Measurements from ENCODE around the gene RUBCN.
A peak's percentile ranks its signal among the peaks of the same experiment; 100 is the strongest.
"Not testable (repeated sequence)": the region's sequence is repeated elsewhere in the genome, so short reads cannot be mapped to it uniquely, and the experiment has no call there.

RUBCN gene

DNA sequence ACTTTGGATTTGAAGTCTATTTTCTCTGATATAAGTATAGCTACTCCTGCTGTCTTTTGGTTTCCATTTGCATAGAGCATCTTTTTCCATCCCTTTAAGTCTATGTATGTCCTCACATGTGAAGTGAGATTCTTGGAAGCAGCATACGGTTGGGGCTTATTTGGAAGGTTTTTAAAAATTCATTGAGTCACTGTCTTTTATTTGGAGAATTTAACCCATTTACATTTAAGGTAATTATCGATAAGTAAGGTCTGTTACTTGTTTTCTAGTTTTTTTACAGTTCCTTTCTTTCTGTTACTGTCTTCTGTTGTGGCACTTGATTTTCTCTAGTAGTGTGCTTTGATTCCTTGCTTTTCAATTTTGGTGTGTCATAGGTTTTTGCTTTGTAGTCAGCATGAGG lies 14.0 kb downstream of the RUBCN start:
- Histone ChIP-seq H3K36me3 (replicated peaks) (no peaks in the 10 kb centered on the region), H3K27me3 (ENCODE audit: low read depth) (no peaks in the 10 kb centered on the region), H3K4me3 (no peak overlapping the region), H3K4me1 (no peaks in the 10 kb centered on the region), H3K9me3 (peaks cover 5% of the 10 kb centered on the region; the same call in 1 of the 2 replicates)
- no peak for DNase-seq (ENCODE audit: low spot score in 2 of 2)
- in situ Hi-C loops (cut with MboI; ENCODE audit: low sequenced_read_pairs) = no loop called here

DNA sequence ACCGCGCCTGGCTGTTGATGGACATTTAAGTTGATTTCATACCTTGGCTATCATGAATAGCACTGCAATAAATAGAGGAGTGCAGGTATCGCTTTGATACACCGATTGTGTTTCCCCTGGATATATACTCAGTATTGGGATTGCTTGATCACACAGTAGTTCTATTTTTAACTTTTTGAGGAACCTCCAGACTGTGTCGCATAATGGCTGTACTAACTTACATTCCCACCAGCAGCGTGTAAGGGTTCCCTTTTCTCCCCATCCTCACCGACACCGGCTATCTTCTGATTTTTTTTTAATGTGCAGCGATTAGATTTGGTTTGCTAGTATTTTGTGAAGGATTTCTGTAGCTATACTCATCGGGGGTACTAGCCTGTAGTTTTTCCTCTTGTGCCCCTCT lies 16.0 kb downstream of the RUBCN start:
- Histone ChIP-seq H3K36me3 (replicated peaks) (no peaks in the 10 kb centered on the region), H3K4me1 (no peaks in the 10 kb centered on the region), H3K27me3 (ENCODE audit: low read depth) (no peaks in the 10 kb centered on the region), H3K9me3 (peaks cover 5% of the 10 kb centered on the region; the same call in 1 of the 2 replicates), H3K4me3 (no peak overlapping the region)
- DNase-seq (ENCODE audit: low spot score in 2 of 2) = no peak
- in situ Hi-C loops (cut with MboI; ENCODE audit: low sequenced_read_pairs) = no loop called here

DNA sequence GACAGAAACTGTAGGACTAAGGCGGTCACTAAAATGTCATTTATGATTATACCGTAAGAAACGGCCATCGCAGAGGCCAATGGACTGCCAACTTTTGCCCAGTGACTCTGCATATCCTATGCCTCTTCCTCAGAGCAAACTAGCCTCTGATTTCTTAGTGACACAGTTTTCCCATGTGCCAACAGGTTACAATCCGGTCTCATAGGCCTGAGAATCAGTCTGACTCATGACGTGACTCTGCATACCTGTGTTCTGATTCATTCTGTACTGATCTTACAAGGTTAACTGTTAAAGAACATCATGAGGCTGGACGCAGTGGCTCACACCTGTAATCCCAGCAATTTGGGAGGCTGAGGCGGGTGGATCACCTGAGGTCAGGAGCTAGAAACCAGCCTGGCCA lies 17.8 kb downstream of the RUBCN start:
- Histone ChIP-seq H3K36me3 (replicated peaks) (no peaks in the 10 kb centered on the region), H3K27me3 (ENCODE audit: low read depth) (no peaks in the 10 kb centered on the region), H3K4me1 (no peaks in the 10 kb centered on the region), H3K9me3 (peaks cover 5% of the 10 kb centered on the region; the same call in 1 of the 2 replicates), H3K4me3 (no peak overlapping the region)
- in situ Hi-C loops (cut with MboI; ENCODE audit: low sequenced_read_pairs) = no loop called here
- DNase-seq (ENCODE audit: low spot score in 2 of 2) = no peak

DNA sequence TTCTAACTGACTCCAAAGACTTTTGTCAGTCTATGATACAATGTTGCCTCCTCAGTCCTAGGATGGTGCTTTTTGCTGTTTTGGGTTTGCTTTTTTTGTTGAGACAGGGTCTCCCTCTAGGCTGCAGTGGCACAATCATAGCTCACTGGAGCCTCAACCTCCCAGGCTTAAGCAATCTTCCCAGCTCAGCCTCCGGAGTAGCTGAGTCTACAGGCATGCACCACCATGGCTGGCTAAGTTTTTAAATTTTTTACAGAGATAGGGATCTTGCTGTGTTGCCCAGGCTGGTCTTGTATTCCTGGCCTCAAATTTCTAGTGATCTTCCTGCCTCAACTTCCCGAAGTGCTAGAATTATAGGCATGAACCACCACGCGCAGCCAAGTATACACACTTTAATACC lies 22.5 kb downstream of the RUBCN start:
- Histone ChIP-seq H3K36me3 (replicated peaks) (no peaks in the 10 kb centered on the region), H3K4me1 (peaks cover 4% of the 10 kb centered on the region; the same call in 1 of the 2 replicates), H3K27me3 (ENCODE audit: low read depth) (no peaks in the 10 kb centered on the region), H3K4me3 (no peak overlapping the region), H3K9me3 (peaks cover 2% of the 10 kb centered on the region; the same call in 1 of the 2 replicates)
- in situ Hi-C loops (cut with MboI; ENCODE audit: low sequenced_read_pairs) = no loop called here
- DNase-seq (ENCODE audit: low spot score in 2 of 2) = no peak

DNA sequence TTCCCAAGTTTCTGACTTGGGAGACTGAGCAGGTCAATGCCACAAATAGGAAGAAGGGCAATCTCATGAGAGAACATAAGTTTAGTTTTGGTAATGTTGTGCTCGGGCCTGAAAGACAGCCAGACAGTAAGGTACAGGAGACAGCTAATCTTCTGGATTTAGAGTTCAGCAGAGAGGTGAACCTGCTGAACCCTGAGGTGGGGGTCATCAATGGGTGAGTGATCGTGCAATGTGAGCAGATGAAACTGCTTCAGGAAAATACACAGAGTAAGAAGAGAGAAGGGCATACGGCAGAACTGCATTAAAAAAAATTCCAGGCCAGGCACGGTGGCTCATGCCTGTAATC lies 23.3 kb downstream of the RUBCN start:
- Histone ChIP-seq H3K4me3 (no peak overlapping the region), H3K9me3 (peaks cover 2% of the 10 kb centered on the region; the same call in 1 of the 2 replicates), H3K4me1 (peaks cover 4% of the 10 kb centered on the region; the same call in 1 of the 2 replicates), H3K27me3 (ENCODE audit: low read depth) (no peaks in the 10 kb centered on the region), H3K36me3 (replicated peaks) (no peaks in the 10 kb centered on the region)
- in situ Hi-C loops (cut with MboI; ENCODE audit: low sequenced_read_pairs) = no loop called here
- no peak for DNase-seq (ENCODE audit: low spot score in 2 of 2)

DNA sequence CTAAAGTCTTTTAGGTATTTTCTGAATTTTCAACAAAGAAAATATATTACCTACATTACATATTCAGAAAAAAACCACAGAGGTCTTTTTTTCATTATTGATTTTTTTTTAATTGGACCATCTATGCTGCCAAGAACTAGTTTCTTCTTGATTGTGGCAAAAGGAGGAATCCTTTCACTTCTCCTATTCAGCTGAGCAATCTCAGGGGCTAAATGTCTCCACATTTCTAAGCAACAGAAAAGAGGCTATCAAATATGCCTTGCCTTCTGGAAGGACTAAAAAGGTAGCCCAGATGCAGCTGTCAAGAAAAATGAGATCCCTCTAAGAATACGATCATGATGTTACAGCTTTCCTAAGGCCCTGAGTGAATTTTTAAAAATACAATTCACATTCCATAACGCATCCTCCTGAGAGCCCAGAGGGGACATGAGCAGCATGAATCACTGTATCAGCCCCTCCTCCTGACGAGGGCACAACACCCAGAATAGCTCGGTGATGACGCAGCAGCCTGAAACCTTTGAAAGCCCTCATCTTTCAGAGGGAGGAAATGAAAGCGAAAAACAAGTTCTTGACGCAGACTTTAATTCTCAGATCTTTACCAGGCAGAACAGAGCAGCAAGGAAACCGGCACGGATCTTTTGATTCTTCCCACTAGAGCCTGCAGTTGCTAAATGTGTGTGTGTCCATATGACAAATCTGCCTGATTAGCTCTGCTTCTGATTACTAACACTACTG lies 24.6 kb downstream of the RUBCN start:
- peaks cover 4% of the 10 kb centered on the region; the same call in 1 of the 2 replicates for H3K4me1 ChIP-seq
- peak; percentile 29 to 66 for DNase-seq (ENCODE audit: low spot score in 2 of 2)

DNA sequence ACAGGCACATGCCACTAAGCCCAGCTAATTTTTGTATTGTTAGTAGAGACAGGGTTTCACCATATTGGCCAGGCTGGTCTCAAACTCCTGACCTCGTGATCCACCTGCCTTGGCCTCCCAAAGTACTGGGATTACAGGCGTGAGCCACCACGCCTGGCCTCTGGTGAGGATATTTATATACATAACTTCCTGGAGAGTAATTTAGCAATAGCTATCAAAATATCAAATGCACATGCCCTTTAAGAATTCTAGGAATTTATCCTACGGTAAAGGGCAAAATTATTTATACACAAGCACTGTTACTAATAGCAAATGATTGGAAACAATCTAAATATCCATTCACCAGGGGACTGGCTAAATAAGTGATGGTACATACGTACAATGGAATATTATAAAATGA lies 25.7 kb downstream of the RUBCN start:
- H3K36me3 ChIP-seq (replicated peaks); H3K4me1 ChIP-seq; DNase-seq (ENCODE audit: low spot score in 2 of 2); H3K27me3 ChIP-seq (ENCODE audit: low read depth); H3K4me3 ChIP-seq; H3K9me3 ChIP-seq; in situ Hi-C loops (cut with MboI; ENCODE audit: low sequenced_read_pairs): not testable (repeated sequence)

More for the DNA sequence above, 24.6 kb downstream of the RUBCN start:
- in situ Hi-C loops (cut with MboI; ENCODE audit: low sequenced_read_pairs) = no loop called here
- no peak overlapping the region for H3K4me3 ChIP-seq
- no peaks in the 10 kb centered on the region for H3K36me3 ChIP-seq (replicated peaks)
- H3K9me3 ChIP-seq = peaks cover 2% of the 10 kb centered on the region; the same call in 1 of the 2 replicates
- H3K27me3 ChIP-seq (ENCODE audit: low read depth) = no peaks in the 10 kb centered on the region

DNA sequence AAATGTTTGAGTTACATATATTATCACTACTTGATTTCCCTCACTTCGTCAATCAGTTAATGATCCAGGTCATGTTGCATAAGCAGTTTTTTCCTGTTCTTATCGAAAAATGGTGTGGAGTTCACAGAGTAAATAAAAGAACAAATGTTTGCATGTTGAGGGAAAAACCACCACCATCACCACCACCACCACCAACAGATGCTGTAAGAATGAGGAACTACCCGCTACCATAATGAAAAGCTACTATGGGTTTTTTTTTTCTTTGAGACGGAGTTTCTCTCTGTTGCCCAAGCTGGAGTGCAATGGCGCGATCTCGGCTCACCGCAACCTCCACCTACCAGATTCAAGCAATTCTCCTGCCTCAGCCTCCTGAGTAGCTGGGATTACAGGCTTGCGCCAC lies 27.6 kb downstream of the RUBCN start:
- Histone ChIP-seq H3K9me3 (peaks cover 2% of the 10 kb centered on the region; the same call in 1 of the 2 replicates), H3K27me3 (ENCODE audit: low read depth) (no peaks in the 10 kb centered on the region), H3K4me1 (peaks cover 4% of the 10 kb centered on the region; the same call in 1 of the 2 replicates), H3K4me3 (no peak overlapping the region), H3K36me3 (replicated peaks) (no peaks in the 10 kb centered on the region)
- DNase-seq (ENCODE audit: low spot score in 2 of 2) = no peak
- in situ Hi-C loops (cut with MboI; ENCODE audit: low sequenced_read_pairs) = no loop called here

DNA sequence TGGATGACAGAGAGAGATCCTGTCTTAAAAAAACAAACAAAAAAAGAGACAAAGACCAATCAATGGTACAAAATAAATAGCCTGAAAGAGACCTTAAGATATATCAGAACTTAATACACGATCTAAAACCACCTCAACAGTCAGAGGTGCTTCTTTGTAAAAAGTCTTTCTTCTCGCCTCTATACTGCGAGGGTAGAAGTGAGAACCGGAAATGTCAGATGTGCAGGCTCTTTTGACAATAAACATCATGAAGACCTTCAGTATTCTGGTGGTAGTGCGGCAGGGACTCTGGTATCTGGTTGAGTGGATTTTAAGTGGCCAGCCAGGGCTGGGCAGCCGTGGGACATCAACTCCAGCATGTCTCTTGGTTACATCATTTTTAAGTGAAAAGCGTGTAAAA lies 30.0 kb downstream of the RUBCN start:
- H3K36me3 ChIP-seq (replicated peaks) = no peaks in the 10 kb centered on the region; the same call in 1 of the 2 replicates
- DNase-seq (ENCODE audit: low spot score in 2 of 2) = no peak
- in situ Hi-C loops (cut with MboI; ENCODE audit: low sequenced_read_pairs) = no loop called here
- H3K4me3 ChIP-seq = no peak overlapping the region
- H3K9me3 ChIP-seq = peaks cover 2% of the 10 kb centered on the region; the same call in 1 of the 2 replicates
- no peaks in the 10 kb centered on the region for H3K4me1 ChIP-seq
- no peaks in the 10 kb centered on the region for H3K27me3 ChIP-seq (ENCODE audit: low read depth)

DNA sequence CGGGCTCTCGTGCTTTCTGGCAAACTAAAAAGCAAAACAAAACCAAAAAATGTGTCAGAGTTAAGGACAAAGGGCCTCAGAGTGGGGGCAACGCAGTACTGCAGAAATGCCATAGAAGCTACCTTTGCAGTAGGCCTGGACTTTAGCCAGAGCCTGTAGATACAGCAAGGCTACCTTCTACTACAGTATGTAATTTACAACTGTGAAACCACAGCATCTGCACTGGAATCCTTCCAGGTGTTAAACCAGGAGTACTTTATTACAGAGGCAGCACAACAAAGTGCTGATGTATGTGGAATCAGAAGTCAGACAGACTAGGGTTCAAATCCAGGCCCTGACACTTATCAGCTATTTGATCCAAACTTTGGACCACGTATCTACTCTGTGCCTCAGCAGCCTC lies 34.9 kb downstream of the RUBCN start:
- peaks cover 14% of the 10 kb centered on the region for H3K36me3 ChIP-seq (replicated peaks)
- no peaks in the 10 kb centered on the region for H3K9me3 ChIP-seq
- in situ Hi-C loops (cut with MboI; ENCODE audit: low sequenced_read_pairs) = no loop called here
- DNase-seq (ENCODE audit: low spot score in 2 of 2) = no peak
- no peaks in the 10 kb centered on the region for H3K4me1 ChIP-seq
- H3K4me3 ChIP-seq = no peak overlapping the region
- no peaks in the 10 kb centered on the region for H3K27me3 ChIP-seq (ENCODE audit: low read depth)

DNA sequence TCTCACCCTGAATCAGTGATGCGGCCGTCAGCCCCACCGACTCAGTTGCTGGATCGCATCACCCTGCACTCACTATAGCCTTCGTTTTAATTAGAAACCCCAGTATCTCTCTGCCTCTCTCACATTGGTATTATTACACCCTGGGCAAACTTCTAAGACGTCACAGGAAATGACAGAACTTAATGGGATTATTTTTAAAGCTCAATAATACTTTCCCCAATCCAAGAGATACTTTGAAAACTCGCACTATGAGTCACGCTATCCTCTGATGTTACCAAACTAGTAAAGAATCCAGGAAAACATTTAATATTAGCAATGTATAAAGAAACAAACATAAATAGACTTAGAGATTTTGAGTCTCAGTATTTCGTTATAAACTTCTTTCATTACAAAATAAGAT lies 36.6 kb downstream of the RUBCN start:
- H3K9me3 ChIP-seq = no peaks in the 10 kb centered on the region
- peaks cover 14% of the 10 kb centered on the region for H3K36me3 ChIP-seq (replicated peaks)
- no peak overlapping the region for H3K4me3 ChIP-seq
- in situ Hi-C loops (cut with MboI; ENCODE audit: low sequenced_read_pairs) = no loop called here
- no peak for DNase-seq (ENCODE audit: low spot score in 2 of 2)
- no peaks in the 10 kb centered on the region for H3K27me3 ChIP-seq (ENCODE audit: low read depth)
- H3K4me1 ChIP-seq = no peaks in the 10 kb centered on the region

DNA sequence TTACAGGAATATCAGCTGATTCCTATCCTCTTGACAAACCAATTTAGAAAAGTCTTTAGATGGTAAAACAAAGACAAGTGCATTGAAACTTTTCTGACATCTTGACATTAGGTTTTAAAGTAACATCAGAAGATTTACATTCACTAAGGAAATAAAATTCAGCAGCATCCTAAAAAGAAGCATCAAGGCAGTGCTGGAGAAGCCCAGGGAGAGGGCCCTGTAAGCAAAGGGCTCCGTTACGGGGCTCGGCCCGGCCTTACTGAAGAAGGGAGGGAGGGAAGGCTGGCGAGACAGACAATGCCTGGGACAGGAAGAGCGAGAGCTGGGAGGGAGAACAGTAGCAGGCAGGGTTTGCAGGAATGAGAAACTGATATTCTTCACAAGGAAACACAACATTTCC lies 39.3 kb downstream of the RUBCN start:
- no peaks in the 10 kb centered on the region for H3K27me3 ChIP-seq (ENCODE audit: low read depth)
- no peaks in the 10 kb centered on the region for H3K9me3 ChIP-seq
- H3K4me3 ChIP-seq = no peak overlapping the region
- in situ Hi-C loops (cut with MboI; ENCODE audit: low sequenced_read_pairs) = no loop called here
- no peak for DNase-seq (ENCODE audit: low spot score in 2 of 2)
- peaks cover 21% of the 10 kb centered on the region for H3K36me3 ChIP-seq (replicated peaks)
- no peaks in the 10 kb centered on the region for H3K4me1 ChIP-seq

DNA sequence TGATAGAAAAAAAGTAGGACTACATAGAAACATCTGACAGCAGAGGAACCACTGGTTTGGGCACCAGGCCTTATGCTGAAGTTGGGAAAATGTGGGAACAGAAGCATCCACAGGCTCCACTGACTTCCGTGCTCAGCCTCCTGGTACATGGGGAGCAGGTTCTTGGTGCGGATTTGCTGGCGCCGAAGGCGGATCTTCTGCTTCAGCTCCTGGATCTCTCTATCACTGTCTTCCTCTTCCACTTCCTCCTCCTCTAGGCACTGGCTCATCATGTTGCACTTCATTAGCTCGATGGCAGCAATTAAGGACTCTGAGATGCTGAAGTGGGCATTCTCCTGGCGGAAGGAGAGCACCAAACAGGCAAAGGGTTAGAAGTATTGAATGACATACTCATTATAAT lies 42.5 kb downstream of the RUBCN start:
- Histone ChIP-seq H3K9me3 (no peaks in the 10 kb centered on the region), H3K27me3 (ENCODE audit: low read depth) (no peaks in the 10 kb centered on the region), H3K4me1 (no peaks in the 10 kb centered on the region), H3K36me3 (replicated peaks) (peaks cover 7% of the 10 kb centered on the region; the same call in 1 of the 2 replicates), H3K4me3 (no peak overlapping the region)
- no peak for DNase-seq (ENCODE audit: low spot score in 2 of 2)
- in situ Hi-C loops (cut with MboI; ENCODE audit: low sequenced_read_pairs) = no loop called here

DNA sequence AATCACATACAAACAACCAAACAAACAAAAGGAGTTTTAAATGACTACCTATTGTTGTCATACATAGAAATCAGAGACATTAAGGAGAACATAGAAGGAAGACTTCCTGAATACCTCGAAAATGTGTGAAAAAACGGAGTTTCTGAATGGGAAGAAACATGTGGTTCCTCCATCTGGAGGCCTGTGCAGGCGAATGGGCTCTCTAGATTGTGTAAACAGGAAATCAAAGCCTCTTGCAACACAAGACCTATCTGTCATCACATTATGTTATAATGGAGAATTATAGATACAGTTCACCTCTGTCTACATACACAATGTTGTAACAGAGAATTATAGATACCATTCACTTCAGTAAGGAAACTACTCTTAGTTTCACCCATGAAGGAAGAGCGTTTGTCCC lies 44.1 kb downstream of the RUBCN start:
- in situ Hi-C loops (cut with MboI; ENCODE audit: low sequenced_read_pairs) = no loop called here
- H3K9me3 ChIP-seq = no peaks in the 10 kb centered on the region
- peaks cover 7% of the 10 kb centered on the region; the same call in 1 of the 2 replicates for H3K36me3 ChIP-seq (replicated peaks)
- H3K27me3 ChIP-seq (ENCODE audit: low read depth) = no peaks in the 10 kb centered on the region
- H3K4me1 ChIP-seq = no peaks in the 10 kb centered on the region
- DNase-seq (ENCODE audit: low spot score in 2 of 2) = no peak
- no peak overlapping the region for H3K4me3 ChIP-seq
